ENCODE results near the gene MEF2A. TPM values are rescaled to one million over a fixed set of nuclear protein-coding genes. Genes with fewer than 3 reads are reported as not detected.

The MEF2A gene
- polyA plus RNA-seq, 3 donors = 20.3 to 61.8 (median 33.5) TPM

DNA sequence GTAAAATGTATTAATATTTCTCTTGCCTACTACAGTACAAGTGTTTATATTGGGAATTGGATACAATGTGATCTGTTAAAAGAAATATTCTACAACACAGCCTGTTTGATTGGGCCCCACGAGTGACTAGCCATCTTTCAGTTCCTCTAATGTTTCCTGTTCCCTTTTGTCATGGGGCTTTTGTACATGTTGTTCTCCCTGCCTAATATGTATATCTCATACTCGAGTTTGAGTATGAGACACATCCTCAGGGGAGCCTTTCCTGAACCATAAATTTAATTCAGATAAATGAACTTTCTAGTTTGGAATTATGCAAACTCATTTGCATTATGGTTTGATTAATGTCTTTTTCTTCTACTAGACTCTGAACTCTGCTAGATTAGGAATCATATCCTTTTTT is 65.5 kb downstream of the MEF2A start:
- Histone ChIP-seq H3K36me3 (replicated peaks in 1 of 2; ENCODE audit: control insufficient read depth in 1 of 2, insufficient read depth in 2 of 2, low read length in 2 of 2) (peaks cover 6 to 31% of the 10 kb centered on the region in 2 donors), H3K9ac (ENCODE audit: insufficient read depth, low read length, poor library complexity, severe bottlenecking) (peak overlapping the region; percentile 52), H4K20me1 (ENCODE audit: insufficient read depth, low read length) (peaks cover 2% of the 10 kb centered on the region), H2AFZ (ENCODE audit: insufficient read depth, low read depth, low read length, poor library complexity, severe bottlenecking) (no peak overlapping the region), H3K9me3 (replicated peaks in 1 of 2; ENCODE audit: control insufficient read depth in 1 of 2, insufficient read depth in 1 of 2, low read length in 2 of 2) (no peaks in the 10 kb centered on the region), H3K4me2 (replicated peaks; ENCODE audit: extremely low read depth, low read length, poor library complexity, severe bottlenecking) (peak overlapping the region; percentile 49), H3K27me3 (ENCODE audit: control insufficient read depth in 2 of 2, insufficient read depth in 2 of 2, low read length in 2 of 2) (no peaks in the 10 kb centered on the region), H3K27ac (ENCODE audit: low read depth in 1 of 2, low read length in 2 of 2) (peak overlapping the region; percentile 66 to 97), H3K4me1 (ENCODE audit: control insufficient read depth in 1 of 2, insufficient read depth in 2 of 2, low read length in 2 of 2) (peaks cover 29 to 53% of the 10 kb centered on the region in 2 donors), H3K4me3 (replicated peaks in 1 of 3; ENCODE audit: low read depth in 2 of 3, low read length in 3 of 3) (peak overlapping the region in 1 of 3 experiments; percentile 33), H3K79me2 (ENCODE audit: insufficient read depth, low read length) (peaks cover 91% of the 10 kb centered on the region)
- peak; percentile 77 to 88 (median 86) for DNase-seq
- H3K27ac Mint-ChIP-seq = peak overlapping the region; percentile 92 to 98 (median 96)
- H3K27me3 Mint-ChIP-seq (ENCODE audit: low read depth in 3 of 3) = no peaks in the 10 kb centered on the region
- H3K4me3 Mint-ChIP-seq = peak overlapping the region in 1 of 2 donors; percentile 81
- no CpG with 5 or more reads among the region's 2 CpGs for WGBS (ENCODE audit: insufficient coverage)
- peaks cover 41 to 45% of the 10 kb centered on the region in 2 donors for H3K36me3 Mint-ChIP-seq
- TF ChIP-seq, protein P1, sequence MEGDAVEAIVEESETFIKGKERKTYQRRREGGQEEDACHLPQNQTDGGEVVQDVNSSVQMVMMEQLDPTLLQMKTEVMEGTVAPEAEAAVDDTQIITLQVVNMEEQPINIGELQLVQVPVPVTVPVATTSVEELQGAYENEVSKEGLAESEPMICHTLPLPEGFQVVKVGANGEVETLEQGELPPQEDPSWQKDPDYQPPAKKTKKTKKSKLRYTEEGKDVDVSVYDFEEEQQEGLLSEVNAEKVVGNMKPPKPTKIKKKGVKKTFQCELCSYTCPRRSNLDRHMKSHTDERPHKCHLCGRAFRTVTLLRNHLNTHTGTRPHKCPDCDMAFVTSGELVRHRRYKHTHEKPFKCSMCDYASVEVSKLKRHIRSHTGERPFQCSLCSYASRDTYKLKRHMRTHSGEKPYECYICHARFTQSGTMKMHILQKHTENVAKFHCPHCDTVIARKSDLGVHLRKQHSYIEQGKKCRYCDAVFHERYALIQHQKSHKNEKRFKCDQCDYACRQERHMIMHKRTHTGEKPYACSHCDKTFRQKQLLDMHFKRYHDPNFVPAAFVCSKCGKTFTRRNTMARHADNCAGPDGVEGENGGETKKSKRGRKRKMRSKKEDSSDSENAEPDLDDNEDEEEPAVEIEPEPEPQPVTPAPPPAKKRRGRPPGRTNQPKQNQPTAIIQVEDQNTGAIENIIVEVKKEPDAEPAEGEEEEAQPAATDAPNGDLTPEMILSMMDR (IDR thresholded peaks at IDR 0.05) = no peak
- intact Hi-C loops (cut with micrococcal nuclease) = loop anchor here in 1 of 2 donors (5.0 kb wide), 2 partner anchors 64 to 204 kb away; partner anchors contain the start of gene MEF2A
- peaks cover 0 to 7% (median 6%) of the 10 kb centered on the region in 7 donors for H3K9me3 Mint-ChIP-seq
- H3K4me1 Mint-ChIP-seq = peaks cover 55% of the 10 kb centered on the region

DNA sequence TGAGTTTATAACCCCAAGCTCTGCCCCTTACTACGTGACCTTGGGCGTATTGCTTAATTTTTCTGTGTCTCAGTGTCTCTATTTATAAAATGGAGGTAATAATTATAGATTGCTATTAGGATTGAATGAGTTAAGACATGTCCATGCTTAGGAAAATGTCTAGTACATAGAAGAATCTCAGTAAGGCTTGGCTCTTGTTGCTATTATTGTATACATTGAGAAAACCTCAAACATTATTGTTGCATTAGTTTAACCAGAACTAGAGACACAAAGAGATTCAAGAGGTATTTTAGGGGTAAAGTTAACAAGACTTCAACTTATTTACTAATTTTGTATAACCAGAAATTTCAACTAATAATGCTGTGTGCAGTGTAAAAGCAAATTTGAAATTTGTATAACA is 66.7 kb downstream of the MEF2A start:
- Histone ChIP-seq H4K20me1 (ENCODE audit: insufficient read depth, low read length) (peaks cover 5% of the 10 kb centered on the region), H3K9me3 (replicated peaks in 1 of 2; ENCODE audit: control insufficient read depth in 1 of 2, insufficient read depth in 1 of 2, low read length in 2 of 2) (no peaks in the 10 kb centered on the region), H3K27me3 (ENCODE audit: control insufficient read depth in 2 of 2, insufficient read depth in 2 of 2, low read length in 2 of 2) (no peaks in the 10 kb centered on the region), H3K27ac (ENCODE audit: low read depth in 1 of 2, low read length in 2 of 2) (peak overlapping the region in 1 of 2 donors; percentile 97), H2AFZ (ENCODE audit: insufficient read depth, low read depth, low read length, poor library complexity, severe bottlenecking) (peak overlapping the region; percentile 23), H3K36me3 (replicated peaks in 1 of 2; ENCODE audit: control insufficient read depth in 1 of 2, insufficient read depth in 2 of 2, low read length in 2 of 2) (peaks cover 6 to 34% of the 10 kb centered on the region in 2 donors), H3K4me2 (replicated peaks; ENCODE audit: extremely low read depth, low read length, poor library complexity, severe bottlenecking) (peak overlapping the region; percentile 49), H3K4me3 (replicated peaks in 1 of 3; ENCODE audit: low read depth in 2 of 3, low read length in 3 of 3) (peak overlapping the region in 1 of 3 experiments; percentile 33), H3K4me1 (ENCODE audit: control insufficient read depth in 1 of 2, insufficient read depth in 2 of 2, low read length in 2 of 2) (peaks cover 29 to 51% of the 10 kb centered on the region in 2 donors), H3K9ac (ENCODE audit: insufficient read depth, low read length, poor library complexity, severe bottlenecking) (no peak overlapping the region), H3K79me2 (ENCODE audit: insufficient read depth, low read length) (peaks cover 90% of the 10 kb centered on the region)
- Mint-ChIP-seq H3K36me3 (peaks cover 44 to 51% of the 10 kb centered on the region in 2 donors), H3K27ac (peak overlapping the region; percentile 60 to 97 (median 92)), H3K27me3 (ENCODE audit: low read depth in 3 of 3) (no peaks in the 10 kb centered on the region), H3K9me3 (peaks cover 3 to 13% (median 7%) of the 10 kb centered on the region in 7 donors), H3K4me1 (peaks cover 49% of the 10 kb centered on the region), H3K4me3 (peak overlapping the region in 1 of 2 donors; percentile 2)
- DNase-seq = no peak
- 40% methylated on average over 1 of the region's 2 CpGs for WGBS (ENCODE audit: insufficient coverage)
- TF ChIP-seq, protein P1 (IDR thresholded peaks at IDR 0.05) = no peak
- intact Hi-C loops (cut with micrococcal nuclease) = loop anchor here in 1 of 2 donors (5.0 kb wide), 2 partner anchors 65 to 205 kb away; partner anchors contain the start of gene MEF2A
